Cardiac fibroblast (primary cell): ENCODE measurements around the gene PLEKHO1.
"Not testable (repeated sequence)": the region's sequence is repeated elsewhere in the genome, so short reads cannot be mapped to it uniquely, and the experiment has no call there.

Source experiments
- DNase-seq, 2 donors: peaks; one replicate each; pipeline versions ENCODE4 v3.0.0 to v3.0.0-alpha.2; 2010; ENCODE audit warnings: low read depth in 2 of 2
- H3K4me3 ChIP-seq, 2 donors: replicated peaks in 1 of 2; 1 replicate in 1 of 2; 2 replicates in 1 of 2; pipeline ENCODE4 v1.5.1; 2011; ENCODE audit warnings: low read depth in 2 of 2, low read length in 2 of 2, mild to moderate bottlenecking in 2 of 2, moderate library complexity in 1 of 2
- TF ChIP-seq, protein P1 (sequence below): IDR thresholded peaks from one replicate; pipeline ENCODE4 v1.5.1; 2011; ENCODE audit warnings: low read depth, mild to moderate bottlenecking, low read length, inconsistent platforms

Gene PLEKHO1

DNA sequence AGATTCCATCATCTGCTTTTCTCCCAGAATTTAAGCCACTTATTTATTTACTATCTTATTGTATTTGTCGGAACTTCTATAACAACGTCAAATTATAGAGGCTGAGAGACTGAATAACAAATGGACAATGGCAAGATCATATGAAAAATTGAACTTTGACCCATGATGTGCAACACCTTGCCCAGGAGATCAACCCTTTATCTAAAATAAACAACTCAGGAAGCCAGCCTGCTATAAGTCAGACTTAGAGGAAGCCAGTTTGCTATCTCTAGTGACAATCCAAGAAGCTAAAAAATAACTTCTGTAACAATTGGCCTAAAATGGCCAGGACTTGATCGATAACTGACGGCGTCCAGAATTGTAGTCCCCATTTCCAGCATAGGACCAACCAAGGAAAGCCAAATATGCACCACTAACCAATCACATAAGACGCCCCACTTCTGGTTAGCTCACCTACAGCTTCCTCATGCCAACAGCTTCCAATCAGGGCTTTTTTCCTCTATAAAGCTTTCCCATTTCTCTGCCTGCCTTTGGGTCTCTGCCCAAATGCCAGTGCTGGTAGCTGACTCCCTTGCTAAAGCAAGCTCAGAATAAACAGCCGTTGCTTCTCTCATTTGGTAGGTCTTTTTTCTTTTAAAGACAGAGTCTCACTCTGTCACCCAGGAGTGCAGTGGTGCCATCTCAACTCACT, 57.7 kb downstream of the PLEKHO1 start:
- DNase-seq, result no peak
- TF ChIP-seq, protein P1, sequence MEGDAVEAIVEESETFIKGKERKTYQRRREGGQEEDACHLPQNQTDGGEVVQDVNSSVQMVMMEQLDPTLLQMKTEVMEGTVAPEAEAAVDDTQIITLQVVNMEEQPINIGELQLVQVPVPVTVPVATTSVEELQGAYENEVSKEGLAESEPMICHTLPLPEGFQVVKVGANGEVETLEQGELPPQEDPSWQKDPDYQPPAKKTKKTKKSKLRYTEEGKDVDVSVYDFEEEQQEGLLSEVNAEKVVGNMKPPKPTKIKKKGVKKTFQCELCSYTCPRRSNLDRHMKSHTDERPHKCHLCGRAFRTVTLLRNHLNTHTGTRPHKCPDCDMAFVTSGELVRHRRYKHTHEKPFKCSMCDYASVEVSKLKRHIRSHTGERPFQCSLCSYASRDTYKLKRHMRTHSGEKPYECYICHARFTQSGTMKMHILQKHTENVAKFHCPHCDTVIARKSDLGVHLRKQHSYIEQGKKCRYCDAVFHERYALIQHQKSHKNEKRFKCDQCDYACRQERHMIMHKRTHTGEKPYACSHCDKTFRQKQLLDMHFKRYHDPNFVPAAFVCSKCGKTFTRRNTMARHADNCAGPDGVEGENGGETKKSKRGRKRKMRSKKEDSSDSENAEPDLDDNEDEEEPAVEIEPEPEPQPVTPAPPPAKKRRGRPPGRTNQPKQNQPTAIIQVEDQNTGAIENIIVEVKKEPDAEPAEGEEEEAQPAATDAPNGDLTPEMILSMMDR, result no peak

DNA sequence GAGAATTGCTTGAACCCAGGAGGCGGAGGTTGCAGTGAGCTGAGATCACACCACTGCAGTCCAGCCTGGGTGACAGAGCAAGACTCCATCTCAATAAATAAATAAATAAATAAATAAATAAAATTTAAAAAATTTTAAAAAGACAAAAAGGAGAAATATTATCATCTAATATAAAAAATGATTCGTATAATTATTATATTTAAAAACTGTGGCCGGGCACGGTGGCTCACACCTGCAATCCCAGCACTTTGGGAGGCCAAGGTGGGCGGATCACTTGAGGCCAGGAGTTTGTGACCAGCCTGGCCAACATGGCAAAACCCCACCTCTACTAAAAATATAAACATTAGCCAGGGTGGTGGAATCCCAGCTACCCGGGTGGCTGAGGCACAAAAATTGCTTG, 58.7 kb downstream of the PLEKHO1 start:
- DNase-seq, H3K4me3 ChIP-seq: not testable (repeated sequence)

More for the DNA sequence above, 57.7 kb downstream of the PLEKHO1 start:
- no peak overlapping the region for H3K4me3 ChIP-seq
